ENCODE data around the gene EN2. TPM values are rescaled to one million over a fixed set of nuclear protein-coding genes. Genes with fewer than 3 reads are reported as not detected.

EN2 gene
- total RNA-seq, 2 donors from 2014 or later, result not detected

DNA sequence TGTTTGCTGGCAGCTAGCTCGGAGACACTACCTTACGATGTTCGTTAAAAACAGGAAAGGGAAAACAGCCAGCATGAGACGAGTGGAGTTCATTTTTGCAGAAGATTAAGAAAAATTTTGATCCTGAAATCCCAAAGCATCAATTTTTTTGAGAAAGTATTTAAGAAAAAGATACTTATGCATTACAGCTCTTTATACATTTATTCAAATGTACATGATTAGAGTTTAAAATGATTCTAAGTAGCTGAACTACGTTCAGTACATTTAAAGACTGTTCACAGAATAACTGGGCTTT lies 53.7 kb downstream of the EN2 start:
- H3K9me3 Mint-ChIP-seq, result no peaks in the 10 kb centered on the region
- TF ChIP-seq, protein P1, sequence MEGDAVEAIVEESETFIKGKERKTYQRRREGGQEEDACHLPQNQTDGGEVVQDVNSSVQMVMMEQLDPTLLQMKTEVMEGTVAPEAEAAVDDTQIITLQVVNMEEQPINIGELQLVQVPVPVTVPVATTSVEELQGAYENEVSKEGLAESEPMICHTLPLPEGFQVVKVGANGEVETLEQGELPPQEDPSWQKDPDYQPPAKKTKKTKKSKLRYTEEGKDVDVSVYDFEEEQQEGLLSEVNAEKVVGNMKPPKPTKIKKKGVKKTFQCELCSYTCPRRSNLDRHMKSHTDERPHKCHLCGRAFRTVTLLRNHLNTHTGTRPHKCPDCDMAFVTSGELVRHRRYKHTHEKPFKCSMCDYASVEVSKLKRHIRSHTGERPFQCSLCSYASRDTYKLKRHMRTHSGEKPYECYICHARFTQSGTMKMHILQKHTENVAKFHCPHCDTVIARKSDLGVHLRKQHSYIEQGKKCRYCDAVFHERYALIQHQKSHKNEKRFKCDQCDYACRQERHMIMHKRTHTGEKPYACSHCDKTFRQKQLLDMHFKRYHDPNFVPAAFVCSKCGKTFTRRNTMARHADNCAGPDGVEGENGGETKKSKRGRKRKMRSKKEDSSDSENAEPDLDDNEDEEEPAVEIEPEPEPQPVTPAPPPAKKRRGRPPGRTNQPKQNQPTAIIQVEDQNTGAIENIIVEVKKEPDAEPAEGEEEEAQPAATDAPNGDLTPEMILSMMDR (conservative IDR thresholded peaks at IDR 0.05), result no peak
- peaks cover 23% of the 10 kb centered on the region for H3K4me1 Mint-ChIP-seq
- peaks cover 98% of the 10 kb centered on the region for H3K27me3 Mint-ChIP-seq (ENCODE audit: insufficient read depth)
- H3K4me1 ChIP-seq (ENCODE audit: control insufficient read depth, insufficient read depth, low read length), result no peaks in the 10 kb centered on the region
- DNase-seq, result no peak
- H3K27ac Mint-ChIP-seq, result no peak overlapping the region
- no peaks in the 10 kb centered on the region for H3K36me3 Mint-ChIP-seq (ENCODE audit: low read depth)
- 22 to 25% methylated on average over 4 to 5 of the region's 5 CpGs for WGBS, 2 experiments (ENCODE audit: insufficient coverage in 1 of 2, insufficient read length in 1 of 2)
- H3K27ac ChIP-seq (ENCODE audit: low read depth, low read length), result no peak overlapping the region
- peaks cover 98% of the 10 kb centered on the region for H3K27me3 ChIP-seq (ENCODE audit: control insufficient read depth, insufficient read depth, low read length, poor library complexity, severe bottlenecking)
- no peak overlapping the region for H3K4me3 Mint-ChIP-seq
- H3K4me3 ChIP-seq (ENCODE audit: low read length), result no peak overlapping the region
- H3K9ac ChIP-seq (ENCODE audit: extremely low read depth, low read length, poor library complexity, severe bottlenecking), result no peak overlapping the region
- H3K36me3 ChIP-seq (ENCODE audit: control insufficient read depth, insufficient read depth, low read length), result no peaks in the 10 kb centered on the region
- H3K9me3 ChIP-seq (ENCODE audit: control insufficient read depth, low read length), result no peaks in the 10 kb centered on the region

DNA sequence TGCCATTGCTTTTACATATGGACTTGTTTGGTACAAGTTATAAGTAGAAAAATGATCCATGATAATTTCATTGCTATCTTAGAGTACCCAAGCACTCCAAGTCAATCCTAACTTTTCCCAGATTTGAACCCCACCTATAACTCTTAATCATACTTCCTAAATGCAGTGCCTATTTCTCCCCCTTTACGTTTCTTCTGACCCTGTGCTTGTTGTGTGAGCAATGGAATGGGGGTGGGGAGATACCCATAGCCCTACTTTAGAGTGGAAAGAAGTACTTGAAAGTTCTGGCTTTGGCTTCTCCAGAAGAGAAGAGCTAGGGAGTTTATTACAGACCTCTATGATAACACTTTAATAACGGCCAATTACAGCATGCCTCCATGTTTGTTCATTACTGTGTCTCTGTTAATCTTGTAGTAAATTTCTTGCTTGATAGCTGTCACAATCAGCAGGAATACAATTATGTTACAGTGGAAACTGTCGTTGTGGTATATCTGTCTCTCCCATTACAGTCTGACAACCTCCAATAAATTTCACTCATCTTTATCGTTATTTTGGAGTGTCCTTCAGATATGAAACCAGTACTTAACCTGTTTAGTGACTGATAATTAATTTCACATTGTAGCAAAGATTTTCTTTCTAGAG lies 54.4 kb downstream of the EN2 start:
- H3K27ac Mint-ChIP-seq, result no peak overlapping the region
- Histone ChIP-seq H3K9me3 (ENCODE audit: control insufficient read depth, low read length) (no peaks in the 10 kb centered on the region), H3K4me3 (ENCODE audit: low read length) (no peak overlapping the region), H3K27ac (ENCODE audit: low read depth, low read length) (no peak overlapping the region), H3K9ac (ENCODE audit: extremely low read depth, low read length, poor library complexity, severe bottlenecking) (no peak overlapping the region), H3K27me3 (ENCODE audit: control insufficient read depth, insufficient read depth, low read length, poor library complexity, severe bottlenecking) (peaks cover 98% of the 10 kb centered on the region), H3K4me1 (ENCODE audit: control insufficient read depth, insufficient read depth, low read length) (no peaks in the 10 kb centered on the region), H3K36me3 (ENCODE audit: control insufficient read depth, insufficient read depth, low read length) (no peaks in the 10 kb centered on the region)
- H3K27me3 Mint-ChIP-seq (ENCODE audit: insufficient read depth), result peaks cover 98% of the 10 kb centered on the region
- no peak overlapping the region for H3K4me3 Mint-ChIP-seq
- 31% methylated on average over 4 of the region's 4 CpGs; no CpG with 5 or more reads in 1 of the 2 experiments for WGBS, 2 experiments (ENCODE audit: insufficient coverage in 1 of 2, insufficient read length in 1 of 2)
- peaks cover 17% of the 10 kb centered on the region for H3K4me1 Mint-ChIP-seq
- TF ChIP-seq, protein P1 (conservative IDR thresholded peaks at IDR 0.05), result no peak
- H3K9me3 Mint-ChIP-seq, result no peaks in the 10 kb centered on the region
- peak; percentile 31 for DNase-seq
- no peaks in the 10 kb centered on the region for H3K36me3 Mint-ChIP-seq (ENCODE audit: low read depth)

DNA sequence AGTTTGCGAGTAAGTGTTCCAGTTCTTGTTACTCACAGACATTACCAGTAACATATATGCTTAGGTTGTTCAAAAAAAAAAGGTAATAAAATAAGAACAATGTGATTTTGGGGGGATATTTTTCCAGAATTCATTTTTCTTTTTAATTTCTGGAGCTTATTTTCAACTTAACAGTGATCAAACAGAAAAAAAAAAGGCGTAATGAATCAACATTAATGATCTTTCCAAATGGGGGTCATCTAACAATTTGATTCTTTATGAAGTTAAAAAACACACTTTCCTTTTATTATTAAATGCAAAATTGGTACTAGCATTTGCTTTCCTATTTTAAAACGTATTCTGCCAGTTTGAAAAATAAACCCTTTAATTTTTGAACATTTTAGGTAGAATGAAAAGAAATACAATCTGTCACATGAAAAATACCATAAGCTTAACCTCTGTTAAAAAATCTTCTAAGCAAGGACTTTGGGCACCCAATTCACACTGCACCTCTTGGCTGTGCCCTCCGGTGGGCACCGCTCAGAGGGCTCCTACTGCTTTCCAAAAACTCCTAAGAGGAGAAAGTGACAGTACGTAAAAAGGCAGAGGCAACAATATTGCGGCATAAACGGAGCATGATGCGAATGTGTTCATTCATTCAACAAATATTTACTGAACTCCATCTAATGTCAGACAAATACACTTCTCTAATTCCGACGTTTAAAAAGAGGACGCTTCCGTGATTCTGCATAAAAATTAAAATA lies 55.8 kb downstream of the EN2 start:
- Histone ChIP-seq H3K4me1 (ENCODE audit: control insufficient read depth, insufficient read depth, low read length) (no peaks in the 10 kb centered on the region), H3K27ac (ENCODE audit: low read depth, low read length) (no peak overlapping the region), H3K27me3 (ENCODE audit: control insufficient read depth, insufficient read depth, low read length, poor library complexity, severe bottlenecking) (peaks cover 98% of the 10 kb centered on the region), H3K4me3 (ENCODE audit: low read length) (no peak overlapping the region), H3K9me3 (ENCODE audit: control insufficient read depth, low read length) (no peaks in the 10 kb centered on the region), H3K9ac (ENCODE audit: extremely low read depth, low read length, poor library complexity, severe bottlenecking) (no peak overlapping the region), H3K36me3 (ENCODE audit: control insufficient read depth, insufficient read depth, low read length) (no peaks in the 10 kb centered on the region)
- H3K4me3 Mint-ChIP-seq, result no peak overlapping the region
- H3K9me3 Mint-ChIP-seq, result no peaks in the 10 kb centered on the region
- TF ChIP-seq, protein P1 (conservative IDR thresholded peaks at IDR 0.05), result no peak
- peak; percentile 15 for DNase-seq
- H3K27me3 Mint-ChIP-seq (ENCODE audit: insufficient read depth), result peaks cover 98% of the 10 kb centered on the region
- WGBS, 2 experiments (ENCODE audit: insufficient coverage in 1 of 2, insufficient read length in 1 of 2), result 60 to 76% methylated on average over 9 to 11 of the region's 13 CpGs
- H3K4me1 Mint-ChIP-seq, result peaks cover 17% of the 10 kb centered on the region
- no peak overlapping the region for H3K27ac Mint-ChIP-seq
- no peaks in the 10 kb centered on the region for H3K36me3 Mint-ChIP-seq (ENCODE audit: low read depth)

All from endodermal cell (in vitro differentiated cells).